Measurements from ENCODE around the gene NIPSNAP3A. TPM values are rescaled to one million over a fixed set of nuclear protein-coding genes. Genes with fewer than 3 reads are reported as not detected.
A peak's percentile ranks its signal among the peaks of the same experiment; 100 is the strongest.
"Not testable (repeated sequence)": the region's sequence is repeated elsewhere in the genome, so short reads cannot be mapped to it uniquely, and the experiment has no call there.

The NIPSNAP3A gene
- total RNA-seq: 14.6 and 14.9 TPM in 2 replicates
- long read RNA-seq, transcript NIPSNAP3A-201 (6 exons, 1,633 nt): major isoform, 55 of 60 reads
- long read RNA-seq, partial matches to known transcripts: 1 of 60 reads
- long read RNA-seq, other reads (novel, unspliced or antisense): 4 of 60 reads

DNA sequence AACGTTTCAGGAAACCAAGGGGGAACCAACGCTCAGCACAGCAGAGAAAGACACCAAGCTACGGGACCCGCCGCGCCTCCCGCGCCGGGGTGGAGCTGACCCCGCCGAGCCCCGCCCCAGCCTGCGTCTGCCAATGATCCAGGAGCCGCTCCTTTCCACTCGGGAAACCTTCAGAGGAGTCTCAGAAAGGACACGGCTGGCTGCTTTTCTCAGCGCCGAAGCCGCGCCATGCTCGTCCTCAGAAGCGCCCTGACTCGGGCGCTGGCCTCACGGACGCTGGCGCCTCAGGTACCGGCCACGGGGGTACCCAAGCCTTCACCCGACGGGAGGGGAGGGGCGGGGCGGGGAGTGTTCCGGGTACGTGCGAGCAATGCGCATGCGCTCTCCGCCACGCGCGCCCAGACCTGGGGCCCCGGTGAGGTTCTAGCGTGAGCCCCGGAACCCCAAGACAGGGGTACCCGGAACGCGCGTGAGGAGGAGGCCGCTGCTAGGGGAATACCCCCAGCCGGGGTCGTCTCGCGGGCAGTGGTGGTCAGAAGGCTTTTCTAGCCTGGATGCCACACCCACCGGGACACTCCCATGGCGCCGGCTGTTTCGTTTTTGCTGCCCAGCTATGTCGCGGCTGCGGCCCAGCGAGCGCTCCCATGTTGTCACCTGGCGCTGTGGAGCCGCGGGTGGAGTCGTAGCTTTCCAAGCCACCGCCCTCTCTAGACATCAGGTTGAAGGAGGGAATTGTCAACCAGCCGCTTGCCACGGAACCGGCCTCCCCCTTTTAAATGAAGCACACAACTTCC lies at the start of gene NIPSNAP3A:
Gene NIPSNAP3A (plus strand): TSS at position 119 of the 794 bp plus-strand sequence. CDS start 110 bp downstream, at position 229.
- Mint-ChIP-seq H3K4me3 (peak within 1 kb of the TSS; percentile 91), H3K4me1 (peaks cover 17% of the 10 kb centered on the region), H3K9me3 (no peaks in the 10 kb centered on the region), H3K36me3 (ENCODE audit: low read depth) (no peaks in the 10 kb centered on the region), H3K27me3 (ENCODE audit: low read depth) (peaks cover 33% of the 10 kb centered on the region), H3K27ac (ENCODE audit: unreplicated experiment) (peak within 1 kb of the TSS; percentile 97)
- TF ChIP-seq, protein P1, sequence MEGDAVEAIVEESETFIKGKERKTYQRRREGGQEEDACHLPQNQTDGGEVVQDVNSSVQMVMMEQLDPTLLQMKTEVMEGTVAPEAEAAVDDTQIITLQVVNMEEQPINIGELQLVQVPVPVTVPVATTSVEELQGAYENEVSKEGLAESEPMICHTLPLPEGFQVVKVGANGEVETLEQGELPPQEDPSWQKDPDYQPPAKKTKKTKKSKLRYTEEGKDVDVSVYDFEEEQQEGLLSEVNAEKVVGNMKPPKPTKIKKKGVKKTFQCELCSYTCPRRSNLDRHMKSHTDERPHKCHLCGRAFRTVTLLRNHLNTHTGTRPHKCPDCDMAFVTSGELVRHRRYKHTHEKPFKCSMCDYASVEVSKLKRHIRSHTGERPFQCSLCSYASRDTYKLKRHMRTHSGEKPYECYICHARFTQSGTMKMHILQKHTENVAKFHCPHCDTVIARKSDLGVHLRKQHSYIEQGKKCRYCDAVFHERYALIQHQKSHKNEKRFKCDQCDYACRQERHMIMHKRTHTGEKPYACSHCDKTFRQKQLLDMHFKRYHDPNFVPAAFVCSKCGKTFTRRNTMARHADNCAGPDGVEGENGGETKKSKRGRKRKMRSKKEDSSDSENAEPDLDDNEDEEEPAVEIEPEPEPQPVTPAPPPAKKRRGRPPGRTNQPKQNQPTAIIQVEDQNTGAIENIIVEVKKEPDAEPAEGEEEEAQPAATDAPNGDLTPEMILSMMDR (conservative IDR thresholded peaks at IDR 0.05): no peak
- DNase-seq (ENCODE audit: low read depth, low spot score): peak; percentile 72

DNA sequence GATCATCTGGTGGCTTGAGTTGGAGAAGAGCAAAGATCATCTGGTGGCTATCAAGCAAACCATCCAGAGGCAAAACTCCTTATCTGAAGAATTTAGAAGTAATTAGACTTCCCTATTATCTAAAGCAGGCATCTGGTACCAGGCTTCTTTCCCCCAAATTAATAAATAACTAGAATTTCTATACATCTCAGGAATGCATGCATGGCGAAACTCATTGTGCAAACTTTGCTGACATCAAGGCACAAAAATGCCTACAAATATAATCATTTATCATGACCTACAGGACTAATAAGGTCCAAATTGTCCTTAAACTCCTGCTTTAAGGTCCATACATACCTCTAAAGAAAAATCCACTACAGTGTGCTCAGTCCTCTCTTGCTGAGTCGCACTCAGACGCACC lies 47.2 kb upstream of the NIPSNAP3A start:
- Mint-ChIP-seq H3K27ac (ENCODE audit: unreplicated experiment) (no peak overlapping the region), H3K4me1 (no peaks in the 10 kb centered on the region), H3K9me3 (peaks cover under 1% of the 10 kb centered on the region), H3K36me3 (ENCODE audit: low read depth) (no peaks in the 10 kb centered on the region), H3K27me3 (ENCODE audit: low read depth) (peaks cover 31% of the 10 kb centered on the region), H3K4me3 (no peak overlapping the region)
- TF ChIP-seq, protein P1 (conservative IDR thresholded peaks at IDR 0.05): no peak
- no peak for DNase-seq (ENCODE audit: low read depth, low spot score)

DNA sequence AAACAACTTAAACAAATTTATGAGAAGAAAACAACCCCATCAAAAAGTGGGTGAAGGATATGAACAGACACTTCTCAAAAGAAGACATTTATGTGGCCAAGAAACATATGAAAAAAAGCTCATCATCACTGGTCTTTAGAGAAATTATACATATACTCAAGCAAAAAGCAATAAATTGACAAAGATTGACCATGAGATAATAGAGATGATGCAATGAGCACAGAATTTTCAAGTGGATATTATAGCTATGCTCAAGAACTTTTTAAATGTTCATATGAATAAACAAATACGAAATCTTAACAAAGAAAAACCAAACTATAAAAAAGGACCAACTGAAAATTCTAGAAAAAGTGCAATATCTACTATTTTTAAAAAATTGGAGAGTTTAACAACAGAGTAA lies 38.7 kb upstream of the NIPSNAP3A start:
- H3K27ac Mint-ChIP-seq (ENCODE audit: unreplicated experiment); H3K4me1 Mint-ChIP-seq; H3K4me3 Mint-ChIP-seq; H3K9me3 Mint-ChIP-seq; DNase-seq (ENCODE audit: low read depth, low spot score); H3K36me3 Mint-ChIP-seq (ENCODE audit: low read depth); H3K27me3 Mint-ChIP-seq (ENCODE audit: low read depth): not testable (repeated sequence)

DNA sequence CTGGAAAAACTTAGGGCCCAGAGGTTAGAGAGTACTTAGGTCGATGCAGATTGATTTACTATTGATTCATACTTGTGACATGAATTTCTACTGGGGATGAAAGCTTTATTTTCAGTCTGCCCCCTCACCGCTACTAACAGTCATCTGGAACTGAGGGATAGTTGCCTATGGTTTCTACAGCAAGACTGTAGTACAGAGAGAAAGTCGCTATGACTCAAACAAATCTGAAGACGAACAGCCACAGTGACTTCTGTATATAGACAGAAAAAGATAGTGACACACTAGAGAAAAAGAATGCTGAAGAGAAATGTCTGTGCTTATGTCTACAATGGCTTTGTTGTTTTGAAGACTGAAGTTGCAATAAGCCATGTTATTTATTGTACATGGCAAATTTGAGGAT lies 35.9 kb upstream of the NIPSNAP3A start:
- DNase-seq (ENCODE audit: low read depth, low spot score): no peak
- Mint-ChIP-seq H3K9me3 (peaks cover 5% of the 10 kb centered on the region), H3K4me1 (no peaks in the 10 kb centered on the region), H3K27ac (ENCODE audit: unreplicated experiment) (no peak overlapping the region), H3K27me3 (ENCODE audit: low read depth) (peaks cover 15% of the 10 kb centered on the region), H3K36me3 (ENCODE audit: low read depth) (no peaks in the 10 kb centered on the region), H3K4me3 (no peak overlapping the region)
- TF ChIP-seq, protein P1 (conservative IDR thresholded peaks at IDR 0.05): no peak

DNA sequence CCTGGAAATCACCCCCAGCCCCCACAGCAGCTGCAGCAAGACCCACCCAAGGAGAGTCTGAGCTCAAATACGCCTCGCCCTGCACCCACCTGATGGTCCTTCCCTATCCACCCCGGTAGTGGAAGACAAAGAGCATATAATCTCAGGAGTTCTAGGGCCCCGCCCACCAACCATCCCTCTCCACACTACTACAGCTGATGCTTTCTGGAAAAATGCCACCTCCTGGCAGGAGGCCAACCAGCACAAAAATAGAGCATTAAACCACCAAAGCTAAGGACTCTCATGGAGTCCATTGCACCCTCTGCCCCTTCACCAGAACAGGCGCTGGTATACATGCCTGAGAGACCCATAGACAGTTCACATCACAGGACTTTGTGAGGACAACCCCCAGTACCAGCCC lies 22.5 kb upstream of the NIPSNAP3A start:
- Mint-ChIP-seq H3K9me3 (no peaks in the 10 kb centered on the region), H3K4me1 (no peaks in the 10 kb centered on the region), H3K27ac (ENCODE audit: unreplicated experiment) (no peak overlapping the region), H3K36me3 (ENCODE audit: low read depth) (no peaks in the 10 kb centered on the region), H3K27me3 (ENCODE audit: low read depth) (peaks cover 6% of the 10 kb centered on the region), H3K4me3 (no peak overlapping the region)
- TF ChIP-seq, protein P1 (conservative IDR thresholded peaks at IDR 0.05): no peak
- no peak for DNase-seq (ENCODE audit: low read depth, low spot score)

DNA sequence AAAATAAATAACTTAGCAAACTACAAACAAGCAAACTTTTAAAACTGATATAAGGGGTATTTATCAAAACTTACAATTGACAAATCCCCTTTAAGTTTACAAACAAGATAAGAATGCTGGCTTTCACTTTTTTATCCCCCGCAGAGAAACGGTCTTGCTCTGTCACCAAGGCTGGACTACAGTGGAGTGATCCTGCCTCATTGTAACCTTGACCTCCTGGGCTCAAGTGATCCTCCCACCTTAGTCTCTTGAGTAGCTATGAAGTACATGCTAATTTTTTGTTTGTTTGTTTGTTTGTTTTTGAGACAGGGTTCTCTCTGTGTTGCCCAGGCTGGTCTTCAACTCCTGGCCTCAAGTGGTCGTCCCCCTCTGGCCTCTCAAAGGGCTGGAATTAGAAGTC lies 9.0 kb upstream of the NIPSNAP3A start:
- H3K4me1 Mint-ChIP-seq: no peaks in the 10 kb centered on the region
- TF ChIP-seq, protein P1 (conservative IDR thresholded peaks at IDR 0.05): no peak
- DNase-seq (ENCODE audit: low read depth, low spot score): no peak
- no peaks in the 10 kb centered on the region for H3K36me3 Mint-ChIP-seq (ENCODE audit: low read depth)
- H3K27ac Mint-ChIP-seq (ENCODE audit: unreplicated experiment): no peak overlapping the region
- peaks cover 3% of the 10 kb centered on the region for H3K27me3 Mint-ChIP-seq (ENCODE audit: low read depth)
- no peaks in the 10 kb centered on the region for H3K9me3 Mint-ChIP-seq
- H3K4me3 Mint-ChIP-seq: no peak overlapping the region

Measured in neural crest cell (in vitro differentiated cells).